Smooth muscle cell (in vitro differentiated cells): Measurements from ENCODE around the gene OPRL1. TPM values are rescaled to one million over a fixed set of nuclear protein-coding genes. Genes with fewer than 3 reads are reported as not detected.
A peak's percentile ranks its signal among the peaks of the same experiment; 100 is the strongest.

Experiments
- DNase-seq: peaks from one replicate; lab custom pipeline; 2025; ENCODE audit not compliant: unreplicated experiment; lab: John Stamatoyannopoulos, UW
- H2AFZ ChIP-seq: fragments of 200-600 bp; sonication (generic); 2 replicates; pipeline ENCODE4 v1.6.0; 2016; ENCODE audit warnings: antibody characterized with exemption, low read depth, mild to moderate bottlenecking
- H3F3A ChIP-seq: fragments of 200-600 bp; sonication (generic); 2 replicates; pipeline ENCODE4 v1.6.0; 2017; ENCODE audit warnings: antibody characterized with exemption, low read depth
- H3K27ac ChIP-seq: fragments of 200-600 bp; sonication (generic); 2 replicates; pipeline ENCODE4 v1.5.1; 2016; ENCODE audit warnings: low read depth, mild to moderate bottlenecking
- H3K27me3 ChIP-seq: fragments of 200-600 bp; sonication (generic); 2 replicates; pipeline ENCODE4 v1.6.1; 2016; ENCODE audit warnings: low read depth, mild to moderate bottlenecking
- H3K36me3 ChIP-seq: fragments of 200-600 bp; sonication (generic); 2 replicates; pipeline ENCODE4 v1.5.1; 2016; ENCODE audit warnings: low read depth
- H3K4me1 ChIP-seq: fragments of 200-600 bp; sonication (generic); 2 replicates; pipeline ENCODE4 v1.5.1; 2016; ENCODE audit warnings: low read depth
- H3K4me2 ChIP-seq: fragments of 200-600 bp; sonication (generic); 2 replicates; pipeline ENCODE4 v1.6.0; 2016; ENCODE audit warnings: mild to moderate bottlenecking
- H3K4me3 ChIP-seq: fragments of 200-600 bp; sonication (generic); 2 replicates; pipeline ENCODE4 v1.5.1; 2016; ENCODE audit warnings: mild to moderate bottlenecking
- H3K79me2 ChIP-seq: fragments of 200-600 bp; sonication (generic); 2 replicates; pipeline ENCODE4 v1.6.0; 2016; ENCODE audit warnings: low read depth, mild to moderate bottlenecking
- H3K9ac ChIP-seq: fragments of 200-600 bp; sonication (generic); 2 replicates; pipeline ENCODE4 v1.6.0; 2016; ENCODE audit warnings: low read depth
- H3K9me3 ChIP-seq: fragments of 200-600 bp; sonication (generic); replicated peaks from 2 replicates; pipeline ENCODE4 v1.5.1; 2016; ENCODE audit warnings: low read depth
- H4K20me1 ChIP-seq: fragments of 200-600 bp; sonication (generic); 2 replicates; pipeline ENCODE4 v1.6.0; 2016; ENCODE audit warnings: low read depth
- WGBS: methylation state at CpG from one replicate; pipeline ENCODE4 v1.1.7; 2016; ENCODE audit warnings: low lambda C conversion rate; 5-methylcytosine and 5-hydroxymethylcytosine counted together
- polyA plus RNA-seq: library from polyadenylated mRNA; unstranded; fragments of >200 nt; fragmentation: Nextera tagmentation; extraction: Ambion mirVana; gene quantifications from 2 replicates; pipeline ENCODE4 v1.2.1, GENCODE V29; 2016
- total RNA-seq: library from RNA; depleted of rRNA; stranded (reverse); fragments of >200 nt; gene quantifications from 2 replicates; pipeline ENCODE4 v1.2.3, GENCODE V29; 2014
- TF ChIP-seq, protein P1 (sequence below): fragments of 200-600 bp; sonication (generic); IDR thresholded peaks from 2 replicates; pipeline ENCODE4 v1.5.1; 2017; ENCODE audit warnings: borderline replicate concordance, mild to moderate bottlenecking, antibody characterized with exemption; ENCODE audit not compliant: insufficient read depth, poor library complexity, severe bottlenecking

The OPRL1 gene
- total and polyA plus RNA-seq, 2 experiments from 2014 or later = 3.1 to 6.4 TPM

DNA sequence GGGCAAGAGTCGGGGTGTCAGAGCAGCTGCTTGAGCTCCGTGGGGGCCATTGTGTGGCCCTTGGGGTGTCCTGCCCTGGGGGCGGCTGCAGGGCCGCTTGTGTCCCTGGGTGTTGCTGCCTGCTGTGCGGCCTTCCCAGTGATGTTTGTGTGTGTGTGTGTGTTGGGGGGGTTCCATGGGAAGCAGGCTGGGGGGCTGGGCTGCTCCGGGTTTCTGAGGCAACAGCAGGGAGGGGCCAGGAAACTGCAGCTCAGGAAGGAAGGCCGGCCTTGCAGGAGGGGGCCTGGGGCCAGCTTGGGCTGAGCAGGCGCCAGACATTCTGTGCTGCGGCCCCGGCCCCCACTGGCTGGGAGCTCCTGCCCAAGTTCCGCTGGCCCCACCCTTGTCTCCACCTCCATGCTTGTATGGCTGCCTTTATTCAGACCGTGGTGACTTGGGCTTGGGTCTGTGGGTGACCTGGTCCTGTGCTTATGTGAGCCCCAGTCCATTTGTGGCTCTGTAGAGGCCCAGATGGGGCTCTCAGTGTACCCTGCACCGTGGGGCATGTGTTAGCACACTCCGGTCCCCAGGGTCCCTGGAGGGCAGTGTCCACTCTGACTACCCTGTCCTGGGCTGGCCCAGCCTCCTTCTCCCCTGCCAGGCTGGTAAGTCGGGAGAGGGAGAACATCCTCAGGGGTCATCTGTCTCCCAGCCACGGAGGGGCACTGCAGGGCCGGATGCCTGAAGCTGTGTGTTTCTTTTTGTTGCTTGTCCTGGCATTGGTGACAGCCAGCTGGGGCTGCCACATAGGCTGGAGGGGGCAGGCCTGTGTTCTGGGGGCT lies 25.8 kb upstream of the OPRL1 start:
- Histone ChIP-seq H3K36me3 (no peaks in the 10 kb centered on the region), H3K79me2 (no peaks in the 10 kb centered on the region), H2AFZ (no peak overlapping the region), H4K20me1 (no peaks in the 10 kb centered on the region), H3K9ac (no peak overlapping the region), H3F3A (peaks cover 11% of the 10 kb centered on the region), H3K9me3 (no peaks in the 10 kb centered on the region), H3K4me2 (peak overlapping the region; percentile 71), H3K27ac (peak overlapping the region; percentile 0), H3K27me3 (no peaks in the 10 kb centered on the region), H3K4me1 (peaks cover 4% of the 10 kb centered on the region), H3K4me3 (no peak overlapping the region)
- DNase-seq = peak; percentile 59
- TF ChIP-seq, protein P1, sequence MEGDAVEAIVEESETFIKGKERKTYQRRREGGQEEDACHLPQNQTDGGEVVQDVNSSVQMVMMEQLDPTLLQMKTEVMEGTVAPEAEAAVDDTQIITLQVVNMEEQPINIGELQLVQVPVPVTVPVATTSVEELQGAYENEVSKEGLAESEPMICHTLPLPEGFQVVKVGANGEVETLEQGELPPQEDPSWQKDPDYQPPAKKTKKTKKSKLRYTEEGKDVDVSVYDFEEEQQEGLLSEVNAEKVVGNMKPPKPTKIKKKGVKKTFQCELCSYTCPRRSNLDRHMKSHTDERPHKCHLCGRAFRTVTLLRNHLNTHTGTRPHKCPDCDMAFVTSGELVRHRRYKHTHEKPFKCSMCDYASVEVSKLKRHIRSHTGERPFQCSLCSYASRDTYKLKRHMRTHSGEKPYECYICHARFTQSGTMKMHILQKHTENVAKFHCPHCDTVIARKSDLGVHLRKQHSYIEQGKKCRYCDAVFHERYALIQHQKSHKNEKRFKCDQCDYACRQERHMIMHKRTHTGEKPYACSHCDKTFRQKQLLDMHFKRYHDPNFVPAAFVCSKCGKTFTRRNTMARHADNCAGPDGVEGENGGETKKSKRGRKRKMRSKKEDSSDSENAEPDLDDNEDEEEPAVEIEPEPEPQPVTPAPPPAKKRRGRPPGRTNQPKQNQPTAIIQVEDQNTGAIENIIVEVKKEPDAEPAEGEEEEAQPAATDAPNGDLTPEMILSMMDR = peak; percentile 6
- WGBS = 44% methylated on average over 14 of the region's 17 CpGs

DNA sequence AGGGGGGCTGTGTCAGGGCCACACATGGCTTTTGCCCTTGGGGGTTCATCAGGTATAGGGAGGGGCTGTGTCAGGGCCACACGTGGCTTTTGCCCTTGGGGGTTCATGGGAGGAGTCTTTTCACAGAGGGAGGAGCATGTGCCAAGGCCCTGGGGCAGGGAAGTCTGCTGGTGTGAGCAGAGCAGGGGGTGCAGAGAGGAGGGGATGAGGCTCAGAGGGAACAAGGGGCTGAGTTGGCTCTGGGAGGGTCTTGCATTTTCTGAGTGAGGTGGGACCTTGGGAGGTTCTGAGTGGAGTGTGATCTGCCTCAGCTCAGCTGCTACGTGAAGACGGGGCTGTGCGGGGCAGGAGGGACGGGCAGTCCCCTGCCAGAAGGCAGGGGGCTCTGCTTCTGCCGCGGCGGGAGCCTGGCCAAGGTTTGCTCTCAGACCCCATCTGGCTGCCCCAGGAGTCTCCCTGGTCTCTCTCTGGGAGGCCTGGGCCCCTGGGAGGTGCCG lies 24.4 kb upstream of the OPRL1 start:
- no peak for DNase-seq
- 44% methylated on average over 2 of the region's 9 CpGs for WGBS
- Histone ChIP-seq H2AFZ (no peak overlapping the region), H3K4me2 (peak overlapping the region; percentile 57), H3K79me2 (no peaks in the 10 kb centered on the region), H3K27me3 (no peaks in the 10 kb centered on the region), H3K4me3 (no peak overlapping the region), H3F3A (peaks cover 11% of the 10 kb centered on the region), H3K36me3 (no peaks in the 10 kb centered on the region), H4K20me1 (no peaks in the 10 kb centered on the region), H3K9ac (no peak overlapping the region), H3K4me1 (no peaks in the 10 kb centered on the region), H3K9me3 (no peaks in the 10 kb centered on the region), H3K27ac (peak overlapping the region; percentile 47)
- TF ChIP-seq, protein P1 = no peak

DNA sequence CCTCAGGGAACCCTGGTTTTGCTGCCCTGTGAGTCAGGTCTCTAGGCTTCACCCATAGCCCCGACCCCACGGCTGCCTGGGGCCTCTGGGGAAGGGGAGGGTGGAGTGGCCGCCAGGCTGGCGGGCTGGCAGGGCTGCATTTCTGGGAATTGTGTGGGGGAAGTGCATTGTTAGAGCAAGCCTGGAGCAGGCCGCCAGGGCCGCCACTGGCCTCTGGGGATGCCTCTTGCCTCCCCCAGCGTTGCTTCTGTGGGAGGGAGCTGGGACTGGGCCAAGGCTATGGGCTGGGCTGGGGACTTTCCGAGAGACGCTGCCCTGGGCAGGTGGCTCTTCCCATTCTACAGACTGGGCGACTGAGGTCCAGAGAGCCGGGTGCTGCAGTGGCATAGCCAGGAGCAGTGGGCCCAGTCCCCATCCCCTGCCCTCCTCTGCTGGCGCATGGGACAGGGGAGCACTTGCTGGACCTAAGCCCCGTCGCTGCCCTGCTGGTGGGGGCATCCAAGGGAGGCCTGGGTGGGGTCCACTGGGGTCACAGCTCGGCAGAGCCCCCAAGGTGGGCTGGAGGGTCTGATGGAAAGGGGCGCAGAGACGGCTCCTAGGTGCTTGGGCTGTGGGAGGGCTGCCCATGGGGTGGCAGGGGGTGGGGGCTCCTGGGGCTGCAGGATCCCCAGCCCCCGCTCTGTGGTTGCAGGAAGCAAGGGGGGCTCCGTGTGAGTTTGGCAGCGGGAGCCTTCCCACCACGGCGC lies 23.8 kb upstream of the OPRL1 start:
- no peak overlapping the region for H3K9ac ChIP-seq
- H3K27ac ChIP-seq = peak overlapping the region; percentile 47
- no peaks in the 10 kb centered on the region for H4K20me1 ChIP-seq
- H3K4me2 ChIP-seq = peak overlapping the region; percentile 57
- no peak overlapping the region for H3K4me3 ChIP-seq
- H3K27me3 ChIP-seq = no peaks in the 10 kb centered on the region
- 40% methylated on average over 12 of the region's 22 CpGs for WGBS
- no peak overlapping the region for H2AFZ ChIP-seq
- H3K4me1 ChIP-seq = no peaks in the 10 kb centered on the region
- no peaks in the 10 kb centered on the region for H3K9me3 ChIP-seq
- peaks cover 11% of the 10 kb centered on the region for H3F3A ChIP-seq
- no peaks in the 10 kb centered on the region for H3K79me2 ChIP-seq
- DNase-seq = no peak
- TF ChIP-seq, protein P1 = no peak
- no peaks in the 10 kb centered on the region for H3K36me3 ChIP-seq
